ENCODE data around the gene RGS3.

The RGS3 gene

DNA sequence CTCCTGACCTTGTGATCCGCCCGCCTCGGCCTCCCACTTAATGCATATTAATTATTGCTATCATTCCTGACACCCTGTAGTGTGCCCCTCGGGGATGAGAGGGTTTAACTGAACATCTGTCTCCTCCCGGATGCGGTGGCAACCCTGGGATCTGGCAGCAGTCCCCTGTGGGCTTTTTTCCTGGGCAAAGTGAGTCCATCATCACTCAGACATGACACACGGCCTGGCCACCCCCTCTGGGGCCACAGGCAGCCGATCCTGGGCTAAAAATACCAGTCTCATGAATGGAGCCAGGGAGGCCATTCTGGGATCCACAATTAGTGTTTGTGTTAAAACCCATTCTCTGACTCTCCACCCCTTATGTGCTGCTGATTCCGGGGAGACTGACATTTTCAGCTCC lies 161.2 kb downstream of the RGS3 start:
- peak; percentile 36 for DNase-seq

DNA sequence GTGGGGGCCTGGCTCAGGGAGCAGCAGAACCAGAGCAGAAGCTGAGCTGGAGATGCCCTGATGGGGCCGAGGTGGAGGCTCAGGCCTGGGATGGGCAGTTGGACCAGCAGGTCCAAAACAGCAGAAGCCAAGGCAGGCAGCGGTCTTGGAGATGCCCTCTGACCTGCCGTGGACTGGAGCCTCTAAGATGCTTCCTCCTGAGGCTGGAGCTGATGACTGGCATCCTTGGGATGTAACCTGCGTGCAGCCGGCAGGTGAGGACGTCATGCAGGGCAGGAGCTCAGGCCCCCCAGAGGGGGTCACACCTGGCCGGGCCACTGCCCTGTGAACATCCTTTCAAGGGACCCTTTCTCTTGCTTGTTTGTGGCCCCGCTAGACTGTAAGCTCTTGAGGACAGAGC lies 162.0 kb downstream of the RGS3 start:
- DNase-seq, result peak; percentile 44

DNA sequence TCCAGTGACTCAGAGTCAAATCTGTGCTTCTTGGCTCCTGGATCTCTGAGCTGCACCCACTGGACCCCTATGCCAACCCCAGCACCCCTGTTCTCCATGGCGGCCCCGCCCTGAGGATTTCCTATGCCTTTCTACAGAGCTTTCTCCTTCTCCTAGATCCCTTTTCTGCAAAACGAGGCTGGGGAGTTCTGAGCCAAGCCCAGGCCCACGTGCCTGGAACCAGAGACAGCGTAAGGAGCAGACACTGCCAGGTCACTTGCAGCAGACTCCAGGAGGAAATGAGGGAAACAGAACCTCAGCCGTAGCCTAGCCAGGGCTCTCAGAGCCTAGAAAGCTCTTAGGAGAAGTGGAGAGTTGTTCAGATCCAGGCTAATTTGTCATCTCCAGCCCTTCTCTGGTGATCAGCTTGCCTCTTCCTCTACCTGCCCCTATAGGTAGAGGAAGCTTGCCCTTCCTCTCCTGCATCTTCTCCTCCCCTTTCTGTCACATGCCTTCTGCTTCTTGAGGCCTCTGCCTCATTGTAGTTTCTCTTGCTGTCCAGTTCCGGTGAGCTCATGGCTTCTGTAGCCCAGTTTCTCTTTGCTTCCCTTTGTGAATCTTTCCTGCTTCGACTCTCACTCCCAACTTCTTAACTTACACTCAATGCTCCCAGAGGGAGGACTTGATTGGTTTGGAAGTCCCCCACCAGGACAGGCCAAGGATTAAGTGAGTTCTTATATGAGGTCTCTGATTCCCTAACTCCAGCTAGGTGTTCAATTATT lies 163.4 kb downstream of the RGS3 start:
- peak; percentile 13 for DNase-seq

DNA sequence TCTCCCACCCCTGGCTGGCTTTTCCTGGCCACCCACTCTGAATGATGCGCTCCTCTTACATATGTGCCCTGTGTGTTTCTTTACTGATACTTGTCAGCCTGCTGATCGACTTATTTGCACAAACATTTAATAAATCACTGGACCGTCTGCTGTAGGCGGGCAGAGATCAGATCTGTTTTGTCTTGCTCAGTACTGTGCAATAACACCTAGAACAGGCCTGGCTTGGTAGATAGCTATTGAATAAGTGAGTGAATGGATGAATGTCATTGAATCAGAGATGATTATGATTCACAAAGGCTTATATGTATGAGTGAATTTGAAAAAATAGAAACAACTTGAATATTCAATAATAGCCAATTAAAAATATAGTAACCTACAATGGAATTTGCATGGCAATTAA lies 165.1 kb downstream of the RGS3 start:
- no peak for DNase-seq

DNA sequence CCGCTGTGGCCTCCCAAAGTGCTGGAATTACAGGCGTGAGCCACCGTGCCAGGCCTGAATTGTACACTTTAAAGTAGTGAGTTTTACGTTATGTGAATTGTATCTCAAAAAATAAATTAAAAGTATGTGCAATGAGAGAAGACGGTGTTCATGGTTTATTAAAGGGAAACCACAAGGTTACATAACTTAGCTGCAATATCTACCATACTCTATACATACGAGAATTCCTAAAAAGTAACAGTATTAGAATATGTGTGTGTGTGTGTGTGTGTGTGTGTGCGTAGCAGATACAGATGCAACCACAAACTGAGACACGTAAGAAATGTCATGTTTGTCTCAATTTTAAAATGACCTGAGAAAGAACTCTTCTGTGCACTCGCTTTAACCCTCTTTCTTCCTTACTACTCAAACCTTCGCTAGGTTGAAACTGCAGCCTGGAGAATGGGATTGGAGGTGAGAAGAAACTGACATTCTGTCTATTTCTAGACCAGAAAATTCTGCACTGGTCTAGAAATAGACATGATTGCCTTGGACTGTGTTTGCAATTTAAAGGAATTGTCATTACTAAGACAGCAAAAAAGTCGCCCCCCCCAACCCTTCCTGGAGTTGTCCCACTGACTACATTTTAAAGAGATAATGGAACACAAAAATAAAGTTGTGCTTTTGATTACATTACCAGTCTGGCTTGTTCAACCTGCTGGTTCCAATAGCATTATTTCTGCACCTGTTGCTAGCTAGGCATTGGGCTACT lies 167.0 kb downstream of the RGS3 start:
- DNase-seq, result no peak

DNA sequence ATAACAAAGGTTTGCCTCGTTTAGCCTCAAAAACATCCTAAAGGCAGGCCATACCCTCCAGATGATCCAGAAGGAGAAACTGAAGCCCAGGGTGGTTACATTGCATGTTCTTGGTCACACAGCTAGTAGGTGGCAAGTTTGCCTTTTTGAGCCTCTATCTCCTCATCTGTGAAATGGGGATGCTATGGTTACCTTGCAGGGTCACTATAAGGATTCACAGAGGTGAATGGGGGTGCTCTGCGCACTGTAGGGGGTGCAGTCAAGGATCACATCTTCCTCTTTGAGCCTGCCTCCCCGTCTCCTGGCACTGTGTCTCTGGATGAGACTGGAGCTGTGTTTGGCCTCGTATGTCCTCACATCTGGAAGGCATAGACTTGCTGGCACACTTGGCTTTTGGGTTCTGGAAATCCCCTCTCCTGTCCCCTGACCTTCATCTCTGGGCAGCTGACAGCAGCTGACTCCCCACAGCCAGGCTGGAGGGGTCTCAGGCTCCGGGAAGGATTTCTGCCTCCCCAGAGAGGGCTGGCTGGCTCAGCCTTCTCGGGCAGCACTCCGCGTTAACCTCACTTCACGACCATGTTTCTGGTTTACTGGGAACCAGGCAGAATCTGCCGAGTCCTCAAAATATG lies 167.7 kb downstream of the RGS3 start:
- peak; percentile 33 for DNase-seq

DNA sequence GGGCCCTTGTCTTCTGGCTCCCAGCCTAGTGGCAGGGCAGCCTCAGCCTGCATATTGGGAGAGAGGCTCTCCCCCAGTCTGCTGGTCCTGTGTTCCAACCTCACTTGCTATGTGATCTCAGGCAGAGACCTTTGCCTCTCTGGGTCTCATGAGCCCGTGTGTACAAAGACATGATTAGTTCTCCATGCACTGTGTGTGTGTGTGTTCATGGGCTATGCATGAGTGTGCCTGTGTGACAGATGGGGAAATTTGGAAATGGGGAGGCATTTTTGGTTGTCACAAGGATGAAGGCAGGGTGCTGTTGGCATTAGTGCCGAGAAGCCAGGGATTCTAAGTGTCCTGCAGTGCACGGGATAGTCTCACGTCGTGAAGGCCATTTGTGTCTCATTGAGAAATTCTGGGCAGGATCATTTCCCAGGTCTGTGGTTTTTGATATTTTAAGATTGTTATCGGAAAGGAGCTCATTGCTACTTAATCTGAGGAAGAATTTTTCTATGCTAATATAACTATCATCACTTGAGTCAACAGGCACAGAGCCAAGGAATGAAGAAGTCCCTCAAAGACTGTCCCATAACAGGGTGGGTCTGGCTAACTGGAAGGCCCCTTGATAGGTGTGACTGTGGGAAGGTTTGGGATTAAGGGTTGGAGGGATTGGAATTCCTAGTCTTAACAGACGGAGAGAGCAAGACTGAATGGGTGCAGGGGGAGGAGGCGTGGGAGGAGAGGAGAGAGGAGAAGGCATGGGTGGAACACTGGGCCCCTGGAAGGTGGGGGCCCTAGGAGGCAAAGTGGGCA lies 168.5 kb downstream of the RGS3 start:
- DNase-seq, result peak; percentile 17

DNA sequence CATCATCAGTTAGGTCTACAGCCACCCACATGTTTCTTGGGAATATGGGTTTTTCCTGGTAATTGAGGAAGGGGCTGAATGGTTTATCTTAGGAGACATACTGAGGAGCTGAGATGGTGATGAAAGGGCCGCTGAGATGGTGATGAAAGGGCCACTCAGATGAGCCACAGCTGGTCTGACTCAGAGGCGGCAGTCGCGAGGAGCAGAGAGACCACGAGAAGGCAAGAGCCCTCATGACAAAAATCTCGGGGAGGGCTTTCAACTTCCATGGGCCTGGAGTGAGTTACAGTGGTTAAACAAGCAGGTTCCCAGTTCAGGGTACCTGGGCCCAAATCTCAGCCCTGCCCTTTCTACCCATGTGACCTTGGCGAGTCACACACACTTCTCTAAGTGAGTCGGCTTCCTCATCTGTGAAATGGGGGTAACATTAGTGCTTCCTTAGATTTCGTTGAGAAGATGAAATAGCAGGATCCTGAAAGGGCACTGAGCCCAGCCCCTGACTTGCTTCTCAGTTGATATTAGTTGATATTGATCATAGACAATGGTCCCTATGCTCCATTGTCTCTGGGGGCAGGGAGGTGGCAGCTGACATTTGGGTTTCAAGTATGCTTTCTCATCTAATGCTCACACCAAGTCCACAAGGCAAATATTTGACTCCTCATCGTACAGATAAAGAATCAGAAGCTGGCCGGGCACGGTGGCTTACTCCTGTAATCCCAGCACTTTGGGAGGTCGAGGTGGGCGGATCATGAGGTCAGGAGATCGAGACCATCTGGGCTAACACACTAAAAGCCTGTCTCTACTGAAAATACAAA lies 169.5 kb downstream of the RGS3 start:
- peak; percentile 47 for DNase-seq

DNA sequence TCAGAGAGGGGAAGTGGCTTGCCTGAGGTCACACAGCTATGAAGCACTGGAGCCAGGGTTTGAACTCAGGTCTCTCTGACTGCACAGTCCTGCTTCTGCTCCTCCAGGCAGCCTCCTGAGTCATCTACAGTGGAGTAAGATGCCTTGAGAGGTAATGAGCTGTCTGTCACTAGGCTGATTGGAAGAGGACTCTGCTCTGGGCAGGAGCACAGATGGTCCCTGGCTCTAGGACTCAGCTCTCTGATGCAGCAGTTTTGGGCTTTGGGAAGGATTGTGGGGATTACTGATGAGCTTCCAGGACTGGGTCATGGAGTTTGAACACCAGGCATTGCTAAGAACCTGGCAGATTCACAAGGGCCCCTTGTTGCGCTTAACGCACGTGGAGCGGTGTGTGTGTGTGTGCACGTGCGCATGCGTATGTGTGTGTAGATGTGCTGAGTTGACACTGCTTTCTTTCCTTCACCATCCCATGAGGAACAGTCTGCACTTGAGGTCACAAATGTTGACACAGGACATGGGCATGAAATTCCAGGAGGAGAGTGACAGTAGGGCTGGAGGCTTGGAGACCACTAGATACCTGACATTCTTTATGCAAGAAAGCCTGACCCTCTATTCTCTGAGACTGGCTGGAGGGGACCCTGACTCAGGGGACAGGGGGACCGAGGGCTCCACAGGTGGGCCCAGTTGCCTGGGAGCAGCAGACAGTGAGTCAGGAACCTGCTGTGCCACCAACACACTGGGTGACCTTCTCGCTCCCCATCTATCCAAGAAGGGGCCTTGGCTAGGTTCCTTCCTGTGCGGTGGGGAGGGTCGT lies 170.5 kb downstream of the RGS3 start:
- peak; percentile 27 for DNase-seq

DNA sequence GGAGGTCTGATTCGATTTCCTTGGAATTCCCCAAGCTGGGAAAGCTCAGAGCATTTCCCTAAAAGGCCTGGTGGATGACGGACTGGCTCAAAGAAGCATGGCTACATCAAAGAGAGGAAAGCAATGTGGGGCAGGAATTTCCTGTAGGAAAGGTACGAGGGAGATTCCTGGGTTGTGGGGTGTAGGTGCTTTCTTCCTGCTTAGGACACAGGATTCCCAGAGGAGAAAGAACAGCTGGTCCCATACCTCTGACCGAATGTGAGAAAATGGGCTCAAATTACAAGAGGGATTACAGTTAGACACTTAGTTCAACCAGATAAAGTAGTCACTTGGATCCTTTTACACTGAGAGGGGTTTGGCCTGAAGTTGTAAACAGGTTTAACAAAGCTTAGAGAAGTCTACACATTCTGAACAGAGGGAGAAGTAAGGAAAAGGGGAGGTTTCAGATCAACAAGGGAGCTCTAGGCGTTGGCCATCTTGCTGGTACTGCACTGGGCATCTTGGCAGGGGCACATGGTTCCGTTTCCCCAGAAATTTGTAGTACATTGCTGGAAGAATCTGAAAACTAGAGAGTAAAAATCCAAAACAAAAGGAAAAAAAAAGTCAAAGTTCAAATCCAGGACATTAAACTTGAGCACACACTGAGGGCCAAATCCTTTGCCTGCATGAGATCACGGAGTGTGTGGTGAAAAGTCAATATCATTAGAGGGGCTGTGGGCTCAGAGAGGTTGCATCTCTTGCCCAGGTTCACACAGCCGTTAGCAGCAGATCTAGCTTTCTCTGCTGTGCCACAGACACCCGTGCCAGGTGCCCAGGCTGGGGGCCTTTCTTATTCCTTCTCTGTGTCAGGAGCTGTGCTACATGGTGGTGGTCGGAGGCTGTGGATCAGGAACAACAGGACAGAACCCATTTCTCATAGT lies 171.3 kb downstream of the RGS3 start:
- DNase-seq, result peak; percentile 25

DNA sequence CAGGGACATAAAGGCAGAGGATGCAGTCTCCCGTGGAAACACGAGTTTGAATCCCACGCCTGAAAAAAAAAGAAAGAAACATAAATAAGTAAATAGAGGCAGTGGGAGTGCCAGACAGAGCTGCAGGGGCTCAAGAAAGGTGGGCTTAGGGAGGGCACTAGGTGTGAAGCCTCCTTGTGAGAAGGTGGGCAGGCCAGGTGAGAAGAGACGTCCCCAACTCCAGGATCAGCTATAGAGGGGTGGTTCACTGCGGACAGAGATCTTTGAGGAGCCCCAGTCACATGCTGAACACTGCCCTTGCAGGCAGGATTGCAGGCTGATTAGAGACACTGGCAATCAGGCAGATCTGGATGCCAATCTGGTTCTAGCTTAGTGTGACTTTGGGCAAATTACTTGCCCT lies 172.1 kb downstream of the RGS3 start:
- peak; percentile 42 for DNase-seq

DNA sequence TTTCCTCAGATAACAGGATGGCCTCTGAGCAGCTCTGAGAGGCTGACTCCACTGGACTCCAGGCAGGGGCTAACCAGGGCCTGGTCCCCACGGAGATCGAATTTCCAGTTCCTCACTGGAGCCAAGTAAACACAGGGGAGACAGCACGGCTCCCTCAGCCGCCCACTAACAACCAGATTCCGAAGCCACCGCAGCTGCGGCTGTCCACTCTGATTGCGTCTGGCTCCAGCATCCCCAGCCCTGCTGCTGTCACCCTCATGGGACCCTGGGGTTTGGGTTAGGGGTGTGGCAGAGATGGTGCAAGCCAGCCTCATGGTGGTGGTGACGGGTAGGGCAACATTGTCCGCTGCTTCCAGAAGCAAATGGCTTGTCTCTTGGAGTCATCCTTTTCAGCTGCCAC lies 172.6 kb downstream of the RGS3 start:
- peak; percentile 41 for DNase-seq

DNA sequence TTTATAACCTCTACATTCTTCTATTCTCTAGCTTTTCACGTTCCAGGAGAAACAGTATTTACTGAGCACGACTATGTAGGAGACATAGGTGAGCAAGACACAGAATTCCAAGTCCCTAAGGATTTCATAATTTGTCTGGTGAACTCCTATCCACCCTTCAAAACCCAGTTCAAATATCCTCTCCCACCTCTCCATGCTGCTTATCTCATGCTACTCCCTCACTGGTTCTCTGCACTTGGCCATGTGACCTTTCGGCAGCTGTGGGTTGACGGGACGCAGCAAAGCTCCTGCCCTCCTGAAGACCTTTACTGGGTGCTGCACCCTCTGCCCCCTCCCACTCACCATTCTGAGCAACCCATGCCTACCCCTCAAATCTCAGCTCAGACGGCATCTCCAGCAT lies 173.2 kb downstream of the RGS3 start:
- no peak for DNase-seq

DNA sequence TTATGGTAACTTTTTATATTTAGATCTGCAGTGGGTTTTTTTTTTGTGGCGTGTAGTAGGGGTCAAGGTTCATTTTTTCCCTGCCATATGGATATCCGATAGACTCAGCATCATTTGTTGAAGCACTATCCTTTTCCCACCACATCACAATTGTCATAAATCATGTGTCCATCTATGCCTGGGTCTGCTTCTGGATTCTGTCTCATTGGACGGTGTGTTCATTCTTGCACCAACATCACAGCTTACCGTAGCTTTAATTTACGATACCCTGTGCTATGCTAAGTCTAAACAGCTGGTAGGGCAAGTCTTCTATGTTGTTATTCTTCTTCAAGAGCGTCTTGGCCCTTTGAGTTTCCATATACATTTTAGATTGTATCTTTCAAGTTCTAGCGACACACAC lies 175.0 kb downstream of the RGS3 start:
- no peak for DNase-seq

DNA sequence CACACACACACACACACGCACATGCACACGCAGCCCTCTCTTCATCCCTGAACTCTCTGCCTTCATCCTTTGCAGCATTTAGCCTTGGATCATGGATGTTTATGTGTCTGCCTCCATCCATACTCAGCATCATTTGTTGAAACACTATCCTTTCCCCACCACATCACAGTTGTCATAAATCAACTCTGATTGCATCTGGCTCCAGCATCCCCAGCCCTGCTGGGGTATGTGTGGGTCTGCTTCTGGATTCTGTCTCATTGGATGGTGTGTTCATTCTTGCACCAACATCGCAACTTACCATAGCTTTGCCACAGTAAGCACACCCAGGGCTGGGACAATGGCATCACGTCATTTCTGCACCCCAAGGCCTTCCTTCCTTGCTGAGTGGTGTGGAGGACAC lies 175.4 kb downstream of the RGS3 start:
- DNase-seq, result no peak

DNA sequence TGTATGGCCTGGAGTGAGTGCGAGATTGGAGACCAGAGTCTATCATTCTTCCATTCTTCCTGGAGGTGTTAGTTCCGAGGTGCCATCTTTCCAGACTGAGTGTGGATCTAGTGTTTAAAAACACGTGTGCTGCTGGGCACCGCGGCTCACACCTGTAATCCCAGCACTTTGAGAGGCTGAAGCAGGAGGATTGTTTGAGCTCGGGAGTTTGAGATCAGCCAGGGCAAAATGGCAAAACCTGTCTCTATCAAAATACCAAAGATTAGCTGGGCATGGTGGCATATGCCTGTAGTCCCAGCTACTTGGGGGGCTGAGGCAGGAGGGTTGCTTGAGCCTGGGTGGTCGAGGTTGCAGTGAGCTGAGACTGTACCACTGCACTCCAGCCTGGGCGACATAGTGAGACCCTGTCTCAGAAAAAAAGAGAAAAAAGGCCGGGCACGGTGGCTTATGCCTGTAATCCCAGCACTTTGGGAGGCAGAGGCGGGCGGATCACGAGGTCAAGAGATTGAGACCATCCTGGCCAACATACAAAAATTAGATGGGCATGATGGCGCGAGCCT lies 176.0 kb downstream of the RGS3 start:
- DNase-seq, result peak; percentile 30

DNA sequence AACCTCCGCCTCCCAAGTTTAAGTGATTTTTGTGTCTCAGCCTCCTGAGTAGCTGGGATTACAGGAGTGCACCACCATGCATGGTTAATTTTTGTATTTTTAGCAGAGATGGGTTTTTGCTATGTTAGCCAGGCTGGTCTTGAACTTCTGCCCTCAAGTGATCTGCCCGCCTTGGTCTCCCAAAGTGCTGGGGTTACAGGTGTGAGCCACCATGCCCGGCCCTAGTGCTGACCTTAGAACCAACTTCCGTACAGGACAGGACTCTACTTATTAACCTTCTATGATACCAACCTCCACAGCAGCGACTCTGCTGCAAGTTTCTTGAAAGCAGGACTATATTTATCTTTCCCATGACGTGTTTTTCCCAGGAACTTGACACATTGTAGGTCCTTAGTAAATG lies 176.9 kb downstream of the RGS3 start:
- DNase-seq, result peak; percentile 45

DNA sequence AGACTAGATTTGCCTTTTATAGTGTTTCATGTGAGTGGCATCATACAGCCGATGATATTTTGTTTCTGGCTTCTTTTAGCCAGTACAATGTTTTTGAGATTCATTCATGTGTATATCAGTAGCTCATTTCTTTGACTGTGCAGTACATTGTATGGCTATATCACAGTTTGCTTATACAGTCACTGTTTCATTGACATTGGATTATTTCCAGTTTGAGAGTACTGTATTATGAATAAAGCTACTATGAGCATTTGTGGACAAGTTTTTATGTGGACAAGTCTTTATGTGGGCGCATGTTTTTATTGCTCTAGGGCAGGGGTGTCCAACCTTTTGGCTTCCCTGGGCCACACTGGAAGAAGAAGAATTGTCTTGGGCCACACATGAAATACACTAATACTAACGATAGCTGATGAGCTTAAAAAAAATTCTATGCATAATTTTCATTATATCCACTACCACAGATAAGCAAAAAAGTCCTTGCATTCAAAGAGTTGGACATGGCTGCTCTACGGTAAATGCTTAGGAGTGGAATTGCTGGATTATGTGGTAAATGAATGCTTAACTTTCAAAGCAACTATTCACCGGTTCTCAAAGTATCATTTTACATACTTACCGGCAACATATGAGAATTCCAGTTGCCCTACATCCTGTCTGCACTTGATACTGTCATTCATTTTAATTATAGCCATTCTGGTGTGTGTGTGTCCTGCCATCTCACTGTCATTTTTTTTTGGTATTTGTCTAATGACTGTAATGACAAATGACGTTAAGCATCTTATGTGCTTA lies 177.8 kb downstream of the RGS3 start:
- no peak for DNase-seq

DNA sequence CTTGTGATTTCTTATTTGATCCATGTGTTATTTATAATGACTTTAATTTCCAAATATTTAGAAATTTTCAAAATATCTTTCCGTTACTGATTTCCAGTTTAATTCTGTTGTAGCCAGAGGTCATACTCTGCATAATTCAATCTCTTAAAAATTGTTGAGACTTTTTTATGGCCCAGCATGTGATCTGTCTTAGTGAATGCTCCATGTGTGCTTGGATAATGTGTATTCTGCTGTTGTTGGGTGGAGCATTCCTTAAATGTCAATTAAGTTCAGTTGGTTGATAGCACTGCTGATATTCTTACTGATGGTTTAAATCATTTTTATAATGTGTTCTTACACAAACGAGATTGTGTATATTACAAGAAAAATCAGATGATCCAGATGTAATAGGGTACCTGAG lies 180.8 kb downstream of the RGS3 start:
- DNase-seq, result no peak

Measured in activated effector memory CD4-positive, alpha-beta T cell treated with anti-CD3 and anti-CD28 coated beads, Interleukin-2, amount 50 U/mL, for 16 hours (primary cell).